HG02610 (cell line): ENCODE measurements around the gene ADGRF1.
"Not testable (repeated sequence)": the region's sequence is repeated elsewhere in the genome, so short reads cannot be mapped to it uniquely, and the experiment has no call there.

Experiments used
- ATAC-seq: cut with Tn5 transposase; IDR thresholded peaks from one replicate; pipeline ENCODE4 v1.9.1; 2021; ENCODE audit warnings: mild to moderate bottlenecking, moderate library complexity; ENCODE audit not compliant: unreplicated experiment

ADGRF1 gene

GRCh38 chr6:47061309-47062300 is 19.5 kb upstream of the ADGRF1 start:
- ATAC-seq, result no peak

DNA sequence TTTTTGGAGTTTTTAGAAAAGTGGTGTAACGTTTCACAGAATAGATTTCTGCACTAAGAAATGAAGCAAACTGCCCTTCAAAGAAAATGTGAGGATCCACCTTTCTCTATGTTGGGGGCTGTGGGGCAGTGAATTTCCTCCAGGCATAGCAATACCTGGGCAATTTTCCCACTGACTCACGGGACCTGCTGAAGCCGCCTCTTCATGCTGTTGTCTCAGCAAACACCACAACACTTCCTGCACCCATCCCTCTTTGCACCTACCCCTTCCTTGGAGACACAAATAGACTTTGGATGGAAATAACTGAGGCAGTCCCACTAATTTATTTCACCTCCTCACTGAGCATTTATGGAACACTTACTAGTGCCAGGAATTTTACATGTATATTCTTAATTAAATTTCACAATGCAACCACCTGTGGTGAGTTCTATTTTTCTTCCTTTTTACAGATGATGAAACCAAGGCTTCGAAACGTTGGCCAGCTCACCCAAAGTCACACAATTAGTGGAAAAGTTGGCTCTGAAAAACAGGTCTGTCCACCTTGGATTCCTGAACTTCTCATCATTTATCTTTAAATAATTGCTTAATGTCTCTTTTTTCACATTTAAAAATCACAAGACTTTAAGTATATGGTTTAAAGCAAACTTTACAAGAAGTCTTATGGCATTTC is 17.2 kb upstream of the ADGRF1 start:
- no peak for ATAC-seq

- no peak for ATAC-seq
These were observed 15.9 kb upstream of the ADGRF1 start for GRCh38 chr6:47057830-47058540.

DNA sequence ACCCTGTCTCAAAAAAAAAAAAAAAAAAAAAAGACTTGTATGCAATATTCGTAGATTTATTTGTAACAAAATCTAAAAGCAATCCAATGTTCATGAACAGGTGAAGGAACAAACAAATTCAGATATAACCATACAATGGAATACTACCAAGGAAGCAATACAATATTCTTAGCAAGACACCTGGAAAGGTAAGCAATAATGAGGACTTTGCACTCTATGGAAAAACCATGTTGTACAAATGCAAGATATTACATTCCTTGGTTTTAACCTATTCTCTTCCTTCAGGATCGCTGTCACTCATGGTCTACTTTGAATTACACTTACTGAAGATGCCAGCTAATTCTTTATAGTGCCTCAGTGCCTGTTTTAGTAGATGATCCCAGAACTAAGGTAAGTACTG is 14.7 kb upstream of the ADGRF1 start:
- no peak for ATAC-seq

DNA sequence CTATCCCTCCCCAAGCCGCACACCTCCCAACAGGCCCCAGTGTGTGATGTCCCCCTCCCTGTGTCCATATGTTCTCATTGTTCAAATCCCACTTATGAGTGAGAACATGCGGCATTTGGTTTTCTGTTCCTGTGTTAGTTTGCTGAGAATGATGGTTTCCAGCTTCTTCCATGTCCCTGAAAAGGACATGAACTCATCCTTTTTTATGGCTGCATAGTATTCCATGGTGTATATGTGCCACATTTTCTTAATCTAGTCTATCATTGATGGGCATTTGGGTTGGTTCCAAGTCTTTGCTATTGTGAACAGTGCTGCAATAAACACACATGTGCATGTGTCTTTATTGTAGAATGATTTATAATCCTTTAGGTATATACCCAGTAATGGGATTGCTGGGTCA is 12.2 kb upstream of the ADGRF1 start:
- not testable (repeated sequence) for ATAC-seq

GRCh38 chr6:47048638-47049037 is 6.5 kb upstream of the ADGRF1 start:
- ATAC-seq, result no peak

- ATAC-seq, result no peak
These were observed 5.6 kb upstream of the ADGRF1 start for GRCh38 chr6:47047479-47048407.

- ATAC-seq, result no peak
These were observed 5.0 kb upstream of the ADGRF1 start for GRCh38 chr6:47047097-47047478.

GRCh38 chr6:47044397-47044796 is 2.3 kb upstream of the ADGRF1 start:
- ATAC-seq, result no peak

DNA sequence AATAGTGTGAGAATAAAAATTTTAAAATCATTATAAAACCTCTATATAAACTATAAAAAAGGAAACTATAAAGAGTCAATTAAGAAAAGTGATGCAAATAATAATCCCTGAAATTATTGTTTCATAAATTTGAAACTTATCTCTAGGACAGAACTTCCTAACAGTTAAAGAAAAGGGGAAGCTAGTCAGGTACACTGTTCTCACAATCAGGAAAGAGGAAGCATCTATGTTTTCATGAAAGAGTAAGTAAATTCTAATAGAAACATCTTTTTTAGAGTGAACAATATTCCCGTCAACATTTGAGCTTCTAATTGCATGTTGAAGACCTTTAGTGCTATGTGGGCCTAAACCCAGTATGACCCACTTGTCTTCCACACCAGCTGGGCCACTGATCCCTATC is 1.2 kb upstream of the ADGRF1 start:
- ATAC-seq, result no peak

DNA sequence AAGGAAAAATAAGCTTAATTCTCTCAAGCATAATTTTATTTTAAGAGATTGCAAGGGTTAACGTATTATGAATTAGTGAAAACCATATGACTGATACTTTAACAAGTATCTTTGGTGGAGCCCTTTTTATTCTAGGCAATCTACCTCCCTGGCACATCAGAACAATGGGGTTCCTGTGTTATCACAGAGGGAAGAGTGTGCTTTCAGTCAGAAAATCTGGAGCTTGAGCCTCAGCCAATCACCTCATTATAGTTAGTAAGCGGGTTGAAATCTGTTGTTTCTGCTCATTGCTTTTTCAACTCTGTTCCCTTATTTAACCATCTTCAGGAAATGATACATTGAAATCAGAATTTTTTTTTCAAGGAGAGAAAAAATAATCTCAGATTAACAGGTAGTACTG is 391 bp downstream of the ADGRF1 start:
- no peak for ATAC-seq

DNA sequence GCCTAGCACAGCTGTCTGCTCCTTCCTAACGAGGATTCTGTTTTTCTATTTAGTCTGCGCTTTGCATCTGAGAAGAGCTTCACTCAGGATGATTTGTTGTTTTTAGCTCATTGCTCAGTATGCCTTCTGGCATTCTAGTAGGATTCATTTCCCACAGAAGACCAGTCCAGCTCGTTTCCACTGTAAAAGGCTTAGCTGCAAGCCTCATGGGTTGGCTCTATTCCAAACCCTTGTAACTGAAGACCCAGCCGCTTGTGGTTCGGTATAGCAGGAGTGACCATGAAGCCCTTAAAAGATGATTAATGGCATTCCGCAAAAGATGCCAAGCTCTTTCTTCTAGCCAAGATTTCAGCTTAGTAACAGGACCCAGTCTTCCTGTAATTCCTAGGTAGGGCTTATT is 7.2 kb downstream of the ADGRF1 start:
- no peak for ATAC-seq

GRCh38 chr6:47034421-47034820 is 7.7 kb downstream of the ADGRF1 start:
- no peak for ATAC-seq

DNA sequence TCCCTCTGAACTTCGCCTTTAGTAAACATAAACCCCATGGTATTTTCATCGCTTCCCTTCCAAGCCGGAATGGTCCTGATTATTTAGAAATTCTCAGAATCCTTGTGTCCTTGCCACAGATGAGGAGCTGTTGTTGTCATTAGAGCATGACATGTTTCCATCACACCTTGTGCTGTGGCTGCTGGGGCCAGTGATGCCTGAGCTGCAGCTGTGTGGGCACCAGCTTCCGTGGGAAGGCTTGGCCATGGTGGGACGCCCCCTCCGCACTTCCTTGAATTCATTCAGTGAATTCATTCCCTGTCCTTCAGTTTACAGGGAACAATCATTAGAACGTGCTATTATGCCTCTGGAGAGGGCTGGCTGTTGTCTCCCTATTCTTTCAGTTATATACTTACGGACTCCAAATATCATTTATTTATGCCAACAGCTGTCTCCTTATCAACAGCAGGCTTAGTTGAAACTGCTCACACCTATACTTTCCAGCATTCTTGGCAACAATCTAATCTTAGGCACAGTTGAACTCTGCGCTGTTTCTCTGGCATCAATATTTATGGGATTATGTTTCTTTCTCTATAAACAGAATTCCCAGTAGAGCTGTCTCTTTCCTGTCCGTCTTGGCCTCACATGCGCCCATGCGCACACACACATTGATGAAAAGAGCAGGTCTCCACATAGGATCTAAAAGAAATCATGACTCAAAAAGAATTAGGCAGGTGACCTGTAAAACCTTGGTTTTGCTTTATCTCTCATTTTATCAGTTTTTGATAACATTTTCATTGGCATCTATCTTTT is 9.0 kb downstream of the ADGRF1 start:
- no peak for ATAC-seq

DNA sequence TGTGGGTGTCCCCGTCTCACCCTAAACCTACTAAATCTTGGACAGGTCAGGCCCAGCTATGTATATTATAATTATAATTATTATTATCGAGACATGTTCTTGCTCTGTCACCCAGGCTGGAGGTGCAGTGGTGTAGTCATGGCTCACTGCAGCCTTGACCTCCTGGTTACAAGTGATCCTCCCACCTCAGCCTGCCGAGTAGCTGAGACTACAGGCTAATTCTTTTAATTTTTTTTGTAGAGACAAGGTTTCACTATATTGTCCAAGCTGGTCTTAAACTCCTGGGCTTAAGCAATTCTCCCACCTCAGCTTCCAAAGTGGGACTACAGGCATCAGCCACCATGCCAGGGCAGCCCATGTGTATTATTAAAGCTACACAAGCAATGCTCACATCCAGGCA is 10.5 kb downstream of the ADGRF1 start:
- ATAC-seq, result no peak

DNA sequence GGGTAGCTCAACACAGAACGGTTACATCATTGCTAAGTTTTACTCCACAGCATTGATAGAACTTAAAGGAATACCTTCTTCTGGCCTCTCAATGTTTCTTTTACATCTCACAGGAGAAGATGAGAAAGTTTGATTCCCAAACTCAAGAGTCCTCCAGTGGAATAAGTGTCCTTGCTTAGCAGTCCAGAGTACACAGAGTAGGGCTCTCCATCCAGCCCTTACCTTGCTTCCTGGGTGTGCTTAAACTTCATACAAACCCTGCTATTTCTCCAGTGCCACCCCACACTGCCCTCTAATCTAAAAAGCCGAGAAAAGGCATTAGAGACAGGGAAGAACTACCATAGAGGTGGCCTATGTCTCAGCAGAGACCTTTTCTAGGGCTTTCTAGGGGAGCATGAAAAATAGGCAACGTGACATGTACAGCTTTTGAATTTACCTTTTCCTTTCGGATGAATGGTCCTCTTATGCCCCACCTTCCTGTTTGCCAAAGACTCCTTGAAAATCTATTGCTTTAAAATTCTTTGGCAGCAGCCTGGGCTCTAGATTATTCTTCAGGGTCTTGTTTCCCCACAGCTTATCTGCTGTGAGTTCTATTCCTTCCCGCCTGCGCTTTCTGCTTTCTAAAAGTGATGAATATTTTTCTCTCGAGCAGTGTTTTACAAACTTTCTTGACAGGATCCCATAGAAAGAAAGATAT is 12.1 kb downstream of the ADGRF1 start:
- no peak for ATAC-seq

DNA sequence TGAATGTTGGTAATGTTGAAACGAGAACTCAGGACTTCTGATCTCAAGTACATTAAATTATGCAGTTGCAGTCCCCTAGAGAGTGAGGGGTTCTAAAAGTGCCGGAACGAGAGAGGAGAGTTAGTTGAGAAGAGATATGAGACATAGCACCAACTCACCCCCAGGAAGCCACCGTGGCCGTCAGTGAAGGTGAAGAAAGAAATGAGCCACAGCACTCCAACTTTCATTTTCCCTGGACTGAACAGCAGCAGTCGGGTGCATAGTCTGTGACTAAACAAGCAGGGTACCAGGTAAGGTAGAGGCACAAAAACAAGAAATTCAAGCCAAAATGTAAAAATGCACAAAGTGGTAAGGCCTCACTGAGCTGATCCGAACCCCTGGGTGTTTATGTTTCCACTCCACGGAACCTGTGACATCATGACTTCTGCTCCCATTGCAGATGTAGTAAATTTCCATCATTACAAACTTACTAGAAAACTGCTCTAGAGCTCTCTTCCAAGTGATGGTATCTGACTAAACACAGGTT is 13.2 kb downstream of the ADGRF1 start:
- no peak for ATAC-seq

- no peak for ATAC-seq
These were observed 14.8 kb downstream of the ADGRF1 start for GRCh38 chr6:47027315-47027714.

GRCh38 chr6:47026679-47027078 is 15.5 kb downstream of the ADGRF1 start:
- no peak for ATAC-seq
